H9 (cell line): ENCODE measurements around the gene CEP131. TPM values are rescaled to one million over a fixed set of nuclear protein-coding genes. Genes with fewer than 3 reads are reported as not detected.

Experiments
- DNase-seq: peaks from one replicate; pipeline ENCODE4 v3.0.0-alpha.2; 2017
- H2AFZ ChIP-seq: one replicate; pipeline ENCODE4 v1.6.1; 2013; ENCODE audit warnings: mild to moderate bottlenecking, low read length, control low read depth, moderate library complexity
- H2AK5ac ChIP-seq: 2 replicates; pipeline ENCODE4 v1.6.1; 2013; ENCODE audit warnings: low read length, control low read depth, mixed read lengths; ENCODE audit not compliant: insufficient read length
- H2BK120ac ChIP-seq: one replicate; pipeline ENCODE4 v1.6.1; 2013; ENCODE audit warnings: low read depth, mild to moderate bottlenecking, low read length, control low read depth, inconsistent platforms; ENCODE audit not compliant: poor library complexity, severe bottlenecking
- H2BK12ac ChIP-seq: 2 replicates; pipeline ENCODE4 v1.6.1; 2013; ENCODE audit warnings: low read length, control low read depth, mixed read lengths, low read depth; ENCODE audit not compliant: insufficient read length
- H2BK15ac ChIP-seq: 2 replicates; pipeline ENCODE4 v1.6.1; 2013; ENCODE audit warnings: low read depth, low read length, control low read depth
- H2BK20ac ChIP-seq: one replicate; pipeline ENCODE4 v1.6.1; 2013; ENCODE audit warnings: low read depth, mild to moderate bottlenecking, low read length, control low read depth, inconsistent platforms; ENCODE audit not compliant: poor library complexity, severe bottlenecking
- H2BK5ac ChIP-seq: 2 replicates; pipeline ENCODE4 v1.6.1; 2013; ENCODE audit warnings: low read length, control low read depth, mixed read lengths; ENCODE audit not compliant: insufficient read length
- H3K14ac ChIP-seq: 2 replicates; pipeline ENCODE4 v1.6.1; 2013; ENCODE audit warnings: low read length, control low read depth; ENCODE audit not compliant: insufficient read depth
- H3K18ac ChIP-seq: 2 replicates; pipeline ENCODE4 v1.6.1; 2013; ENCODE audit warnings: low read depth, mild to moderate bottlenecking, mixed read lengths, low read length, control low read depth; ENCODE audit not compliant: insufficient read length
- H3K23ac ChIP-seq: 2 replicates; pipeline ENCODE4 v1.6.1; 2013; ENCODE audit warnings: low read length, control low read depth, mixed read lengths, low read depth; ENCODE audit not compliant: insufficient read length
- H3K23me2 ChIP-seq: 2 replicates; pipeline ENCODE4 v1.6.1; 2013; ENCODE audit warnings: low read depth, mild to moderate bottlenecking, mixed read lengths, low read length, control low read depth; ENCODE audit not compliant: insufficient read length, poor library complexity, severe bottlenecking
- H3K27ac ChIP-seq: 2 replicates; pipeline ENCODE4 v1.5.1; 2013; ENCODE audit warnings: low read length, control low read depth, mixed read lengths, low read depth; ENCODE audit not compliant: insufficient read length
- H3K27me3 ChIP-seq: 2 replicates; pipeline ENCODE4 v1.6.1; 2013; ENCODE audit warnings: low read length, control low read depth, inconsistent platforms; ENCODE audit not compliant: insufficient read depth
- H3K4ac ChIP-seq: 2 replicates; pipeline ENCODE4 v1.6.1; 2013; ENCODE audit warnings: low read depth, mild to moderate bottlenecking, control low read depth, inconsistent platforms, low read length, moderate library complexity
- H3K4me1 ChIP-seq: 2 replicates; pipeline ENCODE4 v1.6.1; 2013; ENCODE audit warnings: low read length, control low read depth, inconsistent platforms; ENCODE audit not compliant: insufficient read depth
- H3K4me2 ChIP-seq: 2 replicates; pipeline ENCODE4 v1.6.1; 2013; ENCODE audit warnings: low read length, control low read depth, mixed read lengths; ENCODE audit not compliant: insufficient read length, insufficient read depth
- H3K56ac ChIP-seq: 2 replicates; pipeline ENCODE4 v1.6.1; 2013; ENCODE audit warnings: low read depth, mild to moderate bottlenecking, mixed read lengths, low read length, control low read depth; ENCODE audit not compliant: insufficient read length
- H3K79me1 ChIP-seq: 2 replicates; pipeline ENCODE4 v1.6.1; 2013; ENCODE audit warnings: low read depth, mild to moderate bottlenecking, moderate library complexity, low read length, control low read depth, inconsistent platforms; ENCODE audit not compliant: insufficient read depth, poor library complexity, severe bottlenecking
- H3K79me2 ChIP-seq: 2 replicates; pipeline ENCODE4 v1.6.1; 2013; ENCODE audit warnings: low read length, control low read depth, inconsistent platforms; ENCODE audit not compliant: insufficient read depth
- H3K9ac ChIP-seq: 2 replicates; pipeline ENCODE4 v1.6.1; 2013; ENCODE audit warnings: low read length, control low read depth, mixed read lengths; ENCODE audit not compliant: insufficient read length; ENCODE audit errors: extremely low read depth
- H3K9me3 ChIP-seq: one replicate; pipeline ENCODE4 v1.6.1; 2013; ENCODE audit warnings: low read depth, low read length, inconsistent platforms; ENCODE audit not compliant: control insufficient read depth
- H3T11ph ChIP-seq: one replicate; pipeline ENCODE4 v1.6.1; 2013; ENCODE audit warnings: mild to moderate bottlenecking, low read length, control low read depth, inconsistent platforms
- H4K20me1 ChIP-seq: one replicate; pipeline ENCODE4 v1.6.1; 2013; ENCODE audit not compliant: control insufficient read depth, insufficient read length, insufficient read depth
- H4K5ac ChIP-seq: 2 replicates; pipeline ENCODE4 v1.6.1; 2013; ENCODE audit warnings: low read depth, mild to moderate bottlenecking, mixed read lengths, low read length, control low read depth; ENCODE audit not compliant: insufficient read length
- H4K8ac ChIP-seq: replicated peaks from 2 replicates; pipeline ENCODE4 v1.6.1; 2013; ENCODE audit warnings: low read length, control low read depth, mixed read lengths, low read depth; ENCODE audit not compliant: insufficient read length
- H4K91ac ChIP-seq: 2 replicates; pipeline ENCODE4 v1.6.1; 2013; ENCODE audit warnings: low read depth, mild to moderate bottlenecking, moderate library complexity, mixed read lengths, low read length, control low read depth; ENCODE audit not compliant: insufficient read length
- H3K27ac Mint-ChIP-seq, 3 experiments: 2 replicates in 2 of 3; 3 replicates in 1 of 3; pipeline ENCODE4 v1.8.0; 2020 to 2021; ENCODE audit warnings: mixed read lengths in 3 of 3, mild to moderate bottlenecking in 1 of 3, moderate library complexity in 1 of 3
- H3K27me3 Mint-ChIP-seq: 2 replicates; pipeline ENCODE4 v1.8.0; 2021; ENCODE audit warnings: low read depth, mild to moderate bottlenecking, moderate library complexity, mixed read lengths
- H3K36me3 Mint-ChIP-seq, 3 experiments: 2 replicates in 2 of 3; 3 replicates in 1 of 3; pipeline ENCODE4 v1.8.0; 2020 to 2021; ENCODE audit warnings: low read depth in 3 of 3, mixed read lengths in 3 of 3; ENCODE audit not compliant: insufficient read depth in 1 of 3
- H3K4me1 Mint-ChIP-seq, 2 experiments: 2 replicates each; pipeline ENCODE4 v1.8.0; 2020; ENCODE audit warnings: mixed read lengths in 2 of 2
- H3K4me3 Mint-ChIP-seq, 2 experiments: 2 replicates in 1 of 2; 3 replicates in 1 of 2; pipeline ENCODE4 v1.8.0; 2020 to 2021; ENCODE audit warnings: mild to moderate bottlenecking in 2 of 2, mixed read lengths in 2 of 2, moderate library complexity in 1 of 2
- H3K9me3 Mint-ChIP-seq, 2 experiments: 2 replicates in 1 of 2; 3 replicates in 1 of 2; pipeline ENCODE4 v1.8.0; 2020; ENCODE audit warnings: mild to moderate bottlenecking in 2 of 2, mixed read lengths in 2 of 2, moderate library complexity in 1 of 2
- WGBS: extraction: QIAGEN DNeasy Blood & Tissue Kit; methylation state at CpG from one replicate; pipeline ENCODE4 v1.1.7; 2013; ENCODE audit warnings: missing lambda C conversion rate, low lambda C conversion rate, mixed read lengths; ENCODE audit not compliant: insufficient read length; ENCODE audit errors: extremely low coverage; 5-methylcytosine and 5-hydroxymethylcytosine counted together
- total RNA-seq: library from RNA; stranded (reverse); gene quantifications from 2 replicates; pipeline ENCODE4 v1.2.1, GENCODE V29; 2021
- TF ChIP-seq, protein P1 (sequence below): fragments of 200-600 bp; sonication (generic); conservative IDR thresholded peaks from 3 replicates; pipeline ENCODE4 v1.8.0; 2021; ENCODE audit warnings: antibody characterized with exemption, mild to moderate bottlenecking

Gene CEP131
- total RNA-seq, 1 experiment from 2014 or later: 16.3 TPM

GRCh38 chr17:81182596-81182995 is 40.2 kb downstream of the CEP131 start:
- Histone ChIP-seq H3K18ac (no peak overlapping the region), H3K4me2 (no peak overlapping the region), H3K9me3 (no peaks in the 10 kb centered on the region), H3K9ac (no peak overlapping the region), H4K20me1 (no peaks in the 10 kb centered on the region), H2BK12ac (no peak overlapping the region), H3K79me2 (no peaks in the 10 kb centered on the region), H3K4me1 (no peaks in the 10 kb centered on the region), H3K27me3 (no peaks in the 10 kb centered on the region), H4K8ac (no peak overlapping the region), H4K91ac (no peak overlapping the region), H3T11ph (no peak overlapping the region), H3K56ac (no peak overlapping the region), H2AFZ (no peak overlapping the region), H2BK5ac (no peak overlapping the region), H3K79me1 (no peaks in the 10 kb centered on the region), H3K23me2 (no peaks in the 10 kb centered on the region), H3K4ac (no peak overlapping the region), H3K23ac (no peak overlapping the region), H3K14ac (no peak overlapping the region), H2BK20ac (no peak overlapping the region), H2AK5ac (no peak overlapping the region), H2BK15ac (no peak overlapping the region), H4K5ac (no peak overlapping the region), H3K27ac (no peak overlapping the region), H2BK120ac (no peak overlapping the region)
- TF ChIP-seq, protein P1, sequence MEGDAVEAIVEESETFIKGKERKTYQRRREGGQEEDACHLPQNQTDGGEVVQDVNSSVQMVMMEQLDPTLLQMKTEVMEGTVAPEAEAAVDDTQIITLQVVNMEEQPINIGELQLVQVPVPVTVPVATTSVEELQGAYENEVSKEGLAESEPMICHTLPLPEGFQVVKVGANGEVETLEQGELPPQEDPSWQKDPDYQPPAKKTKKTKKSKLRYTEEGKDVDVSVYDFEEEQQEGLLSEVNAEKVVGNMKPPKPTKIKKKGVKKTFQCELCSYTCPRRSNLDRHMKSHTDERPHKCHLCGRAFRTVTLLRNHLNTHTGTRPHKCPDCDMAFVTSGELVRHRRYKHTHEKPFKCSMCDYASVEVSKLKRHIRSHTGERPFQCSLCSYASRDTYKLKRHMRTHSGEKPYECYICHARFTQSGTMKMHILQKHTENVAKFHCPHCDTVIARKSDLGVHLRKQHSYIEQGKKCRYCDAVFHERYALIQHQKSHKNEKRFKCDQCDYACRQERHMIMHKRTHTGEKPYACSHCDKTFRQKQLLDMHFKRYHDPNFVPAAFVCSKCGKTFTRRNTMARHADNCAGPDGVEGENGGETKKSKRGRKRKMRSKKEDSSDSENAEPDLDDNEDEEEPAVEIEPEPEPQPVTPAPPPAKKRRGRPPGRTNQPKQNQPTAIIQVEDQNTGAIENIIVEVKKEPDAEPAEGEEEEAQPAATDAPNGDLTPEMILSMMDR: no peak
- no CpG with 5 or more reads among the region's 5 CpGs for WGBS
- no peak for DNase-seq
- Mint-ChIP-seq H3K36me3 (no peaks in the 10 kb centered on the region), H3K9me3 (no peaks in the 10 kb centered on the region), H3K4me1 (peaks cover 2 to 4% of the 10 kb centered on the region in 2 experiments; a peak in 1 of 4 replicates), H3K4me3 (no peak overlapping the region), H3K27ac (no peak overlapping the region), H3K27me3 (no peaks in the 10 kb centered on the region; the same call in 1 of the 2 replicates)
